GM08714 (cell line): ENCODE results near the gene ATXN1.
"Not testable (repeated sequence)": the region's sequence is repeated elsewhere in the genome, so short reads cannot be mapped to it uniquely, and the experiment has no call there.

ENCODE experiments used
- H3K4me3 ChIP-seq: fragments of 200-500 bp; sonication (Bioruptor generic); 2 replicates; pipeline ENCODE4 v1.5.1; 2014; ENCODE audit warnings: mild to moderate bottlenecking, low read length, inconsistent platforms
- ZNF274 ChIP-seq: IDR thresholded peaks from 2 replicates; pipeline ENCODE4 v1.6.1; 2012; ENCODE audit warnings: mild to moderate bottlenecking, low read depth, low read length

ATXN1 gene

DNA sequence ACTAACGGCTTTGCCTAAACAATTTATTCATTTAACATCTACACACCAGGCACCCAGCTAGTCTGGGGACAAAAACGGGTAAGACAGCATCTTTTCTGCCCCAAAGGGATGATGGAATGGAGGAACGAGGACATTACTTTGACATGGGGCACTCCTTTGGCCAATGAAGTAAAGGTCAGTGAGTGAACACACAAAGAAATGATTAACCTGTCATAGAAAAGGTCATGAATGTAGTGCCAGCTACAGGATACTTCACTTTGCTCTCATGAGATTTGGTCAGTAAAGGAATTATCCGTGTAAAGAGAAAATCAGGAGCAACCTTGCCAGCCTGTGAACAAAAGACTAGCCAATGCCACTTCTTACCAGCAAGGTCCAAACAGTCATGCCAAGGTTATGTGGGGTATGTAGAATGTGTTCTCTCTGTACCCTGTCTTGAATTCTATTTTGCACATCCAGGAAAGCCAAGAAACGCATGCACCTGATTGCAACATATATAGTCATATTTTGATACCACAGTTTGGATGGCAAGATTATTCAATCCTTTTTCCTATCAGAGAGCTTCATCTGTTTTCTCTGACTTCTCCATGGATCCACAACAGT lies 377.6 kb downstream of the ATXN1 start:
- H3K4me3 ChIP-seq: no peak overlapping the region
- no peak for TF ChIP-seq ZNF274

GRCh38 chr6:16381968-16382367 lies 379.3 kb downstream of the ATXN1 start:
- H3K4me3 ChIP-seq: not testable (repeated sequence)

- no peak for TF ChIP-seq ZNF274
- no peak overlapping the region for H3K4me3 ChIP-seq
These were observed 380.9 kb downstream of the ATXN1 start for GRCh38 chr6:16380220-16380809.

DNA sequence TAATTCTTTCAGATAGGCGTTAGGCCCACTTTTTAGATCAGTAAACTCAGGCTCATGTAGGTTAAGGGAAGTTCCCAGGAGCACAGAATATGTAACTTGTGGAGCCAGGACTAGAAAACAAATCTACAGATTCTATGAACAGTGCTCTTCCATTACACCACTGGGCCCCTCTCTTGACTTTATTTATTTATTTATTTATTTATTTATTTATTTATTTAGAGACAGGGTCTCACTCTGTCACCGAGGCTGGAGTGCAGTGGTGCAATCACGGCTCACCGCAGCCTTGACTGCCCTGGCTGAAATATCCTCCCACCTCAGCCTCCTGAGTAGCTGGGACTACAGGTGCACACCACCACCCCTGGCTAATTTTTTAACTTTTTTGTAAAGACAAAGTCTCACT lies 382.9 kb downstream of the ATXN1 start:
- not testable (repeated sequence) for H3K4me3 ChIP-seq

- no peak overlapping the region for H3K4me3 ChIP-seq
- no peak for TF ChIP-seq ZNF274
These were observed 383.8 kb downstream of the ATXN1 start for GRCh38 chr6:16377470-16377869.

GRCh38 chr6:16375843-16376242 lies 385.4 kb downstream of the ATXN1 start:
- TF ChIP-seq ZNF274: no peak
- no peak overlapping the region for H3K4me3 ChIP-seq

DNA sequence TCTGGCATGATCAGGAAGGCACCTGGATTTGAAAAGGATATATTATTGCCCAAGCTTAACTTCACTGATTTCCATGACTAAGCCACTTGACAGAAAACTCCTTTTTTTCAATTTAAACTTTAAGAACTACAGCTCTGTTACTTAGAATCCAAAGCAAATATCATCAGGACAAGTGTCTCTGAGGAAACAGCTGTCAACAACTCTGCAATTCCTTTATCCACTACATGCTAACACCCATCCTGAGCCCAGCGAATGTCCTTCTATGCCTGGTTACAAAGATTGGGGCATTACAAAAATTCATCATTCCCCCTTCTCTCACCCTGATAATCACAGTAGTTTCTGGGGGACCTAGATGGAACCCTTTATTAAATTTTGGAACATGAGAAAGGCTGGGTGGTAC lies 386.1 kb downstream of the ATXN1 start:
- H3K4me3 ChIP-seq: no peak overlapping the region
- TF ChIP-seq ZNF274: no peak

- no peak for TF ChIP-seq ZNF274
- no peak overlapping the region for H3K4me3 ChIP-seq
These were observed 386.6 kb downstream of the ATXN1 start for GRCh38 chr6:16374461-16375200.

- no peak overlapping the region for H3K4me3 ChIP-seq
- no peak for TF ChIP-seq ZNF274
These were observed 387.2 kb downstream of the ATXN1 start for GRCh38 chr6:16374016-16374415.

- H3K4me3 ChIP-seq: no peak overlapping the region
- TF ChIP-seq ZNF274: no peak
These were observed 389.1 kb downstream of the ATXN1 start for GRCh38 chr6:16372029-16372776.

DNA sequence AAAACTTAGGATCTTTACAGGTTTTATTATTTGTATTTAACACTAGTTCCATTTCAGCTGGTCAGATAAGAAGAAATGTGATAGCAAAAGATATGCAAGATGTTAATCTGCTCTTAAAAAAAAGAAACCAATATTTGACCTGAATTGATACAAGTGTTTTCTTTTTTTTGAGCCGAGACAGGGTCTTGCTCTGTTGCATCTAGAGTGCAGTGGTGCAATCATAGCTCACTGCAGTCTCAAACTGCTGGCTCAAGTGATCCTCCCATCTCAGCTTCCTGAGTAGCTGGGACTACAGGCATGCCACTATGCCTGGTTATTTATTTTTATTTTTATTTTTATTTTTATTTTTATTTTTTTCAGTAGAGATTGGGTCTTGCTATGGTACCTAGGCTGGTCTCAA lies 389.9 kb downstream of the ATXN1 start:
- TF ChIP-seq ZNF274: no peak
- H3K4me3 ChIP-seq: no peak overlapping the region

- no peak overlapping the region for H3K4me3 ChIP-seq
These were observed 390.3 kb downstream of the ATXN1 start for GRCh38 chr6:16370943-16371342.

DNA sequence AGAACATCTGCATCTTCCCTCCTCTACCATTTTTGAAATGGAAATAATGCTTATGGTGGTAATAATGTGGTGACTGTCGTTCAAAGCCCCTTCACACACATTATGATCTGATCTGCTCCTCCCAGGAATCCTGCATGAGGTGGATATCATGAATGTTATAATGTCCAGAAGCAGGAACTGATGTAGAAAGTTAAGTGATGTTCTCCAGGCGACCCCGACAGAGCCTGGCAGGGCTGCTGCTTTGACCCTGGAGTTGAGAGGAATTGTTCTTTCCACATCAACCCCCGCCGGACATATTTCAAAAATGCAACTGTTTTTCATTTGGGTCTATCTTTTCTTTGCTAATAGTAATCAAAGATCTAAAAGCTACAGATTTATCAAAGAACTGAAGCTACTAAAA lies 391.3 kb downstream of the ATXN1 start:
- no peak overlapping the region for H3K4me3 ChIP-seq
- TF ChIP-seq ZNF274: no peak

More at GRCh38 chr6:16370943-16371342, 390.3 kb downstream of the ATXN1 start:
- no peak for TF ChIP-seq ZNF274

- no peak overlapping the region for H3K4me3 ChIP-seq
- no peak for TF ChIP-seq ZNF274
These were observed 392.0 kb downstream of the ATXN1 start for GRCh38 chr6:16369140-16369745.
